ENCODE results near the gene THSD7B. TPM values are rescaled to one million over a fixed set of nuclear protein-coding genes. Genes with fewer than 3 reads are reported as not detected.

The THSD7B gene
- total and polyA plus RNA-seq, 7 donors, result 0.03 to 0.67 (median 0.13) TPM; not detected in 1

DNA sequence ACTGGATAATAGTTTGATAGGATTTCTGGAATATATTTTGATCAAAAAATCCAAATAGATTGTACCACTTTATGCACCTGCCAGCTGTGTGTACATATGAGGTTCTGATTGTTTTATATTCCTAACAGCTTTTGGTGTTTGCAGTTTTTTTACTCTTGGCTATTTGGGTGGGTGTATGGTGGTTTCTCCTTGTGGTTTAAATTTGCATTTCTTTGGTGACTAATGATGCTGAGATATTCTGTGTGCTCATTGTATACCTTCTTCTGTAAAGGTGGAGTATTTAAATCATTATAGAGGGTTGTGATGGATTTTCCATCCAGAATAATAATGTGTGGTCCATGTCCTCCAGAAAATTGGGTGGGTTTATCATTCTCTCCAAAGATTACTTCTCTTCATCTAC is 372.9 kb downstream of the THSD7B start:
- no peak overlapping the region for H3K4me3 ChIP-seq
- DNase-seq (no peak), ATAC-seq (no peak)
- no peaks in the 10 kb centered on the region for H3K9me3 ChIP-seq
- no peaks in the 10 kb centered on the region for H3K4me1 ChIP-seq
- intact Hi-C loops (cut with DNase I), result no loop called here
- H3K27ac ChIP-seq, result no peak overlapping the region
- TF ChIP-seq, protein P1, sequence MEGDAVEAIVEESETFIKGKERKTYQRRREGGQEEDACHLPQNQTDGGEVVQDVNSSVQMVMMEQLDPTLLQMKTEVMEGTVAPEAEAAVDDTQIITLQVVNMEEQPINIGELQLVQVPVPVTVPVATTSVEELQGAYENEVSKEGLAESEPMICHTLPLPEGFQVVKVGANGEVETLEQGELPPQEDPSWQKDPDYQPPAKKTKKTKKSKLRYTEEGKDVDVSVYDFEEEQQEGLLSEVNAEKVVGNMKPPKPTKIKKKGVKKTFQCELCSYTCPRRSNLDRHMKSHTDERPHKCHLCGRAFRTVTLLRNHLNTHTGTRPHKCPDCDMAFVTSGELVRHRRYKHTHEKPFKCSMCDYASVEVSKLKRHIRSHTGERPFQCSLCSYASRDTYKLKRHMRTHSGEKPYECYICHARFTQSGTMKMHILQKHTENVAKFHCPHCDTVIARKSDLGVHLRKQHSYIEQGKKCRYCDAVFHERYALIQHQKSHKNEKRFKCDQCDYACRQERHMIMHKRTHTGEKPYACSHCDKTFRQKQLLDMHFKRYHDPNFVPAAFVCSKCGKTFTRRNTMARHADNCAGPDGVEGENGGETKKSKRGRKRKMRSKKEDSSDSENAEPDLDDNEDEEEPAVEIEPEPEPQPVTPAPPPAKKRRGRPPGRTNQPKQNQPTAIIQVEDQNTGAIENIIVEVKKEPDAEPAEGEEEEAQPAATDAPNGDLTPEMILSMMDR (IDR thresholded peaks at IDR 0.05), result no peak
- no peaks in the 10 kb centered on the region for H3K27me3 ChIP-seq (ENCODE audit: insufficient read depth in 3 of 3, low read length in 2 of 3)
- no peaks in the 10 kb centered on the region for H3K36me3 ChIP-seq (ENCODE audit: insufficient read depth in 1 of 2, low read depth in 1 of 2)

GRCh38 chr2:137151731-137152130 is 386.4 kb downstream of the THSD7B start:
- H3K4me3 ChIP-seq, result no peak overlapping the region
- H3K36me3 ChIP-seq (ENCODE audit: insufficient read depth in 1 of 2, low read depth in 1 of 2), result no peaks in the 10 kb centered on the region
- no peak for DNase-seq
- H3K9me3 ChIP-seq, result no peaks in the 10 kb centered on the region
- WGBS, 3 donors, result 88 to 91% (median 90%) methylated on average over 2 of the region's 2 CpGs
- TF ChIP-seq, protein P1 (IDR thresholded peaks at IDR 0.05), result no peak
- intact Hi-C loops (cut with DNase I), result no loop called here
- H3K4me1 ChIP-seq, result no peaks in the 10 kb centered on the region
- no peak overlapping the region for H3K27ac ChIP-seq
- no peak for ATAC-seq
- no peaks in the 10 kb centered on the region for H3K27me3 ChIP-seq (ENCODE audit: insufficient read depth in 3 of 3, low read length in 2 of 3)

DNA sequence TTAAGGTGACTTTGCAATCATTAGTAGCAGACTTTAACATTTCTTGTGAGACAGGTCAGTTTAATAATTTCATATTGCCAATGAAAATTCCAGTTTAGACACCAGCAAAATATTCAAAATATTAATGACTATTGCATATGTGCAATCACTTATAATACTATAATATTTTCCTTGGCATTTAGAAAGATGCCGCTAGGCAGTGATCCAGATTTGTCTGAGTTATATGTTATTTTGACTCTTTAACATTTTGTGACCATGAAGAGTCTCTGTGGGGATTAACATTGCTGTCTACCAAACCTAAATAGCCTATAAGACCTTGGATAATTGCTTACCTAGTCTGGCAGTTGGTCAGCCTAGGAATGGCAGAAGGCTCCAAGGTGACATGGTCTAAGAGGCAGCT is 389.6 kb downstream of the THSD7B start:
- Histone ChIP-seq H3K27me3 (ENCODE audit: insufficient read depth in 3 of 3, low read length in 2 of 3) (no peaks in the 10 kb centered on the region), H3K27ac (no peak overlapping the region), H3K4me1 (no peaks in the 10 kb centered on the region), H3K36me3 (ENCODE audit: insufficient read depth in 1 of 2, low read depth in 1 of 2) (no peaks in the 10 kb centered on the region), H3K9me3 (no peaks in the 10 kb centered on the region), H3K4me3 (no peak overlapping the region)
- intact Hi-C loops (cut with DNase I), result no loop called here
- no peak for DNase-seq
- ATAC-seq, result no peak
- TF ChIP-seq, protein P1 (IDR thresholded peaks at IDR 0.05), result no peak
- 88 to 98% (median 94%) methylated on average over 1 of the region's 1 CpG for WGBS, 3 donors

DNA sequence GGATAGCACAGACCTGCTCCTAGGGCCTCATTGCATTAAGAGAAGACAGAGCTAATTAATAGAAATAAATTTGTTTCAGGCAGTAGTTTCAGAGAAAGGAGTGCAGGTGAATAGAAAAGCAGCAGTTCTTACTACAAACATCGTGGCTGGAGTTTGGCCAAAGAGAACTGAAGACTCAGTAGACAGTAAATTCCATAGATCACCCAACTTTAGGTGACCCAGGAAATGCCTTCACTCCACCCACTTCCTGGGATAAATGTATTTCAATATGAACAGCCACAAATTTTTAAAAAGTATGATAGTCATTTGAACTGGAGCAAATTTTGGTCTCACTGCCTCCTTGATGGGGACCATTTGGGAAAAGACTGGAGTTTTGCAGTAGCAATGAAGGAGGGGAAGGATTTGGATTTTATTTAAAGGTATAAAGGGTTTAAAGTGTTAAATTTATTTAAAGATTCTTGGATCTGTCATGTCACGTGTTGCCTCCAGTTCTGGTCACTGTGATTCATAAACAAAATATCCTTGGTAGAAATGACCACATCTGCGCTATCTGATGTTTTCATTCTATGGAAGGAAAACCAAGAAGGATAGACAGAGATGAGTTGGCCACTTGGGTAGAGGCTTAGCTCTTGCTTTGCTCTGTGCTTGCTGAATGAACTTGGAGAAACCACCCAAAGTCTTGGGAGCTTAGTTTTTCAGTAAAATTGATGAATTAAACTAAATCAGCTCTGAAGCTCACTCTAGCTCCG is 390.2 kb downstream of the THSD7B start:
- no peak overlapping the region for H3K27ac ChIP-seq
- 70 to 79% (median 71%) methylated on average over 4 of the region's 4 CpGs for WGBS, 3 donors
- ATAC-seq (no peak), DNase-seq (no peak)
- TF ChIP-seq, protein P1 (IDR thresholded peaks at IDR 0.05), result no peak
- no peaks in the 10 kb centered on the region for H3K36me3 ChIP-seq (ENCODE audit: insufficient read depth in 1 of 2, low read depth in 1 of 2)
- no peak overlapping the region for H3K4me3 ChIP-seq
- H3K9me3 ChIP-seq, result no peaks in the 10 kb centered on the region
- H3K27me3 ChIP-seq (ENCODE audit: insufficient read depth in 3 of 3, low read length in 2 of 3), result no peaks in the 10 kb centered on the region
- H3K4me1 ChIP-seq, result no peaks in the 10 kb centered on the region
- intact Hi-C loops (cut with DNase I), result no loop called here
